GM18519 (cell line): ENCODE data around the gene ATG14.
"Not testable (repeated sequence)": the region's sequence is repeated elsewhere in the genome, so short reads cannot be mapped to it uniquely, and the experiment has no call there.

Experiments
- ATAC-seq: cut with Tn5 transposase; IDR thresholded peaks from one replicate; pipeline ENCODE4 v1.9.1; 2021; ENCODE audit warnings: mild to moderate bottlenecking, moderate library complexity; ENCODE audit not compliant: unreplicated experiment, low FRiP score

The ATG14 gene

GRCh38 chr14:55411426-55412389 is at the start of gene ATG14:
Gene ATG14, minus strand, starts transcription at chr14:55411830. Its CDS starts 8 bp downstream, at chr14:55411822.
- ATAC-seq: peak; percentile 93

GRCh38 chr14:55458800-55459515 is 47.3 kb upstream of the ATG14 start:
- peak; percentile 73 for ATAC-seq

- no peak for ATAC-seq
Measured at GRCh38 chr14:55457496-55457895, 45.9 kb upstream of the ATG14 start.

GRCh38 chr14:55456411-55456810 is 44.8 kb upstream of the ATG14 start:
- not testable (repeated sequence) for ATAC-seq

- ATAC-seq: no peak
Measured at GRCh38 chr14:55454264-55455002, 42.8 kb upstream of the ATG14 start.

GRCh38 chr14:55451950-55452349 is 40.3 kb upstream of the ATG14 start:
- ATAC-seq: no peak

GRCh38 chr14:55451398-55451797 is 39.8 kb upstream of the ATG14 start:
- ATAC-seq: no peak

GRCh38 chr14:55450987-55451386 is 39.4 kb upstream of the ATG14 start:
- no peak for ATAC-seq

- no peak for ATAC-seq
Measured at GRCh38 chr14:55450539-55450938, 38.9 kb upstream of the ATG14 start.

GRCh38 chr14:55450124-55450523 is 38.5 kb upstream of the ATG14 start:
- no peak for ATAC-seq

GRCh38 chr14:55449116-55449515 is 37.5 kb upstream of the ATG14 start:
- ATAC-seq: no peak

GRCh38 chr14:55448141-55448614 is 36.5 kb upstream of the ATG14 start:
- no peak for ATAC-seq

GRCh38 chr14:55446833-55447232 is 35.2 kb upstream of the ATG14 start:
- no peak for ATAC-seq

GRCh38 chr14:55446127-55446736 is 34.6 kb upstream of the ATG14 start:
- no peak for ATAC-seq

- no peak for ATAC-seq
Measured at GRCh38 chr14:55441286-55441685, 29.7 kb upstream of the ATG14 start.

- ATAC-seq: no peak
Measured at GRCh38 chr14:55440385-55440784, 28.8 kb upstream of the ATG14 start, which contains the start of gene TBPL2. Gene TBPL2, minus strand, starts transcription at chr14:55440616. Its CDS starts 167 bp downstream, at chr14:55440449.

GRCh38 chr14:55438066-55438683 is 26.5 kb upstream of the ATG14 start:
- peak; percentile 70 for ATAC-seq

GRCh38 chr14:55436931-55437330 is 25.3 kb upstream of the ATG14 start:
- ATAC-seq: no peak

GRCh38 chr14:55436519-55436918 is 24.9 kb upstream of the ATG14 start:
- ATAC-seq: no peak

GRCh38 chr14:55434805-55435174 is 23.2 kb upstream of the ATG14 start:
- no peak for ATAC-seq
